ENCODE data around the gene MTERF4.

GRCh38 chr2:241116606-241117560 lies 14.8 kb upstream of the MTERF4 start:
- TF ChIP-seq CTCF (IDR thresholded peaks at IDR 0.05) = no peak
- TF ChIP-seq POLR2A (IDR thresholded peaks at IDR 0.05) = no peak

Measured in thyroid gland (tissue), 4 donors.